HEK293 (cell line): Measurements from ENCODE around the gene NOL7.

Experiments used
- KLF7 ChIP-seq: fragments of 450-650 bp; formaldehyde crosslinking; IDR thresholded peaks from 2 replicates; pipeline ENCODE4 v1.5.1; 2016; ENCODE audit warnings: missing biosample characterization, missing genetic modification characterization, borderline replicate concordance
- KLF8 ChIP-seq: fragments of 450-650 bp; formaldehyde crosslinking; IDR thresholded peaks from 2 replicates; pipeline ENCODE4 v1.5.1; 2016; ENCODE audit warnings: missing biosample characterization, missing genetic modification characterization
- SETDB1 ChIP-seq: IDR thresholded peaks from one replicate; pipeline ENCODE4 v1.6.1; 2017; ENCODE audit warnings: mild to moderate bottlenecking, low read length, moderate library complexity, mixed read lengths; ENCODE audit not compliant: insufficient read length
- SP2 ChIP-seq: fragments of 450-650 bp; formaldehyde crosslinking; IDR thresholded peaks from 2 replicates; pipeline ENCODE4 v1.5.1; 2016; ENCODE audit warnings: missing biosample characterization, missing genetic modification characterization
- WT1 ChIP-seq: fragments of 450-650 bp; formaldehyde crosslinking; IDR thresholded peaks from 2 replicates; pipeline ENCODE4 v1.5.1; 2016; ENCODE audit warnings: missing biosample characterization, missing genetic modification characterization
- ZEB2 ChIP-seq: fragments of 450-650 bp; formaldehyde crosslinking; IDR thresholded peaks from 2 replicates; pipeline ENCODE4 v1.5.1; 2016; ENCODE audit warnings: missing biosample characterization, missing genetic modification characterization
- ZNF133 ChIP-seq: fragments of 450-650 bp; formaldehyde crosslinking; IDR thresholded peaks from 2 replicates; pipeline ENCODE4 v1.5.1; 2016; ENCODE audit warnings: missing biosample characterization, missing genetic modification characterization
- ZNF140 ChIP-seq: fragments of 450-650 bp; formaldehyde crosslinking; IDR thresholded peaks from 2 replicates; pipeline ENCODE4 v1.5.1; 2016; ENCODE audit warnings: missing biosample characterization, missing genetic modification characterization
- ZNF16 ChIP-seq: fragments of 450-650 bp; formaldehyde crosslinking; IDR thresholded peaks from 2 replicates; pipeline ENCODE4 v1.5.1; 2016; ENCODE audit warnings: low read depth, missing biosample characterization, missing genetic modification characterization
- ZNF19 ChIP-seq: fragments of 450-650 bp; formaldehyde crosslinking; IDR thresholded peaks from 2 replicates; pipeline ENCODE4; 2016; ENCODE audit warnings: missing biosample characterization, missing genetic modification characterization, low read depth
- ZNF248 ChIP-seq: fragments of 450-650 bp; formaldehyde crosslinking; IDR thresholded peaks from 2 replicates; pipeline ENCODE4 v1.5.1; 2017; ENCODE audit warnings: missing biosample characterization, missing genetic modification characterization
- ZNF354C ChIP-seq: fragments of 450-650 bp; formaldehyde crosslinking; IDR thresholded peaks from 2 replicates; pipeline ENCODE4 v1.5.1; 2016; ENCODE audit warnings: missing biosample characterization, missing genetic modification characterization, low read depth, borderline replicate concordance
- ZNF37A ChIP-seq: fragments of 450-650 bp; IDR thresholded peaks from 2 replicates; pipeline ENCODE4 v1.5.1; 2018; ENCODE audit warnings: missing biosample characterization, missing genetic modification characterization
- ZNF394 ChIP-seq: fragments of 450-650 bp; formaldehyde crosslinking; IDR thresholded peaks from 2 replicates; pipeline ENCODE4 v1.5.1; 2016; ENCODE audit warnings: missing biosample characterization, missing genetic modification characterization, mild to moderate bottlenecking, moderate library complexity, borderline replicate concordance
- ZNF48 ChIP-seq: fragments of 450-650 bp; formaldehyde crosslinking; IDR thresholded peaks from 2 replicates; pipeline ENCODE4 v1.5.1; 2016; ENCODE audit warnings: missing biosample characterization, missing genetic modification characterization
- ZNF561 ChIP-seq: fragments of 450-650 bp; IDR thresholded peaks from 2 replicates; pipeline ENCODE4 v1.5.1; 2018; ENCODE audit warnings: missing biosample characterization, missing genetic modification characterization, borderline replicate concordance
- ZNF600 ChIP-seq: fragments of 450-650 bp; formaldehyde crosslinking; IDR thresholded peaks from 2 replicates; pipeline ENCODE4 v1.5.1; 2016; ENCODE audit warnings: missing biosample characterization, missing genetic modification characterization
- ZNF610 ChIP-seq: fragments of 450-650 bp; formaldehyde crosslinking; IDR thresholded peaks from 2 replicates; pipeline ENCODE4 v1.5.1; 2016; ENCODE audit warnings: missing biosample characterization, missing genetic modification characterization, borderline replicate concordance
- ZNF624 ChIP-seq: fragments of 450-650 bp; formaldehyde crosslinking; IDR thresholded peaks from 2 replicates; pipeline ENCODE4 v1.5.1; 2017; ENCODE audit warnings: missing biosample characterization, missing genetic modification characterization
- ZNF747 ChIP-seq: fragments of 450-650 bp; formaldehyde crosslinking; IDR thresholded peaks from 2 replicates; pipeline ENCODE4 v1.5.1; 2016; ENCODE audit warnings: missing biosample characterization, missing genetic modification characterization
- ZNF791 ChIP-seq: fragments of 450-650 bp; formaldehyde crosslinking; IDR thresholded peaks from 2 replicates; pipeline ENCODE4 v1.5.1; 2016; ENCODE audit warnings: missing biosample characterization, missing genetic modification characterization
- ZNF792 ChIP-seq: fragments of 450-650 bp; formaldehyde crosslinking; IDR thresholded peaks from 2 replicates; pipeline ENCODE4 v1.5.1; 2016; ENCODE audit warnings: missing biosample characterization, missing genetic modification characterization
- TF ChIP-seq, protein P1 (sequence below): fragments of 450-650 bp; IDR thresholded peaks from 2 replicates; pipeline ENCODE4 v1.5.1; 2018; ENCODE audit warnings: missing biosample characterization, mild to moderate bottlenecking, missing genetic modification characterization
- TF ChIP-seq, protein P2 (sequence below): fragments of 450-650 bp; formaldehyde crosslinking; IDR thresholded peaks from 2 replicates; pipeline ENCODE4 v1.5.1; 2016; ENCODE audit warnings: missing biosample characterization, missing genetic modification characterization
- TF ChIP-seq, protein P3 (sequence below): fragments of 450-650 bp; formaldehyde crosslinking; IDR thresholded peaks from 2 replicates; pipeline ENCODE4 v1.5.1; 2017; ENCODE audit warnings: missing biosample characterization, missing genetic modification characterization
- TF ChIP-seq, protein P4 (sequence below): sonication (generic); formaldehyde crosslinking; IDR thresholded peaks from 2 replicates; pipeline ENCODE4 v1.8.1; 2022; ENCODE audit warnings: mild to moderate bottlenecking, moderate library complexity, missing genetic modification reagents
- TF ChIP-seq, protein P5 (sequence below): fragments of 450-650 bp; formaldehyde crosslinking; conservative IDR thresholded peaks from 2 replicates; pipeline ENCODE4 v1.5.1; 2016; ENCODE audit warnings: low read depth, missing biosample characterization, missing genetic modification characterization

The NOL7 gene

DNA sequence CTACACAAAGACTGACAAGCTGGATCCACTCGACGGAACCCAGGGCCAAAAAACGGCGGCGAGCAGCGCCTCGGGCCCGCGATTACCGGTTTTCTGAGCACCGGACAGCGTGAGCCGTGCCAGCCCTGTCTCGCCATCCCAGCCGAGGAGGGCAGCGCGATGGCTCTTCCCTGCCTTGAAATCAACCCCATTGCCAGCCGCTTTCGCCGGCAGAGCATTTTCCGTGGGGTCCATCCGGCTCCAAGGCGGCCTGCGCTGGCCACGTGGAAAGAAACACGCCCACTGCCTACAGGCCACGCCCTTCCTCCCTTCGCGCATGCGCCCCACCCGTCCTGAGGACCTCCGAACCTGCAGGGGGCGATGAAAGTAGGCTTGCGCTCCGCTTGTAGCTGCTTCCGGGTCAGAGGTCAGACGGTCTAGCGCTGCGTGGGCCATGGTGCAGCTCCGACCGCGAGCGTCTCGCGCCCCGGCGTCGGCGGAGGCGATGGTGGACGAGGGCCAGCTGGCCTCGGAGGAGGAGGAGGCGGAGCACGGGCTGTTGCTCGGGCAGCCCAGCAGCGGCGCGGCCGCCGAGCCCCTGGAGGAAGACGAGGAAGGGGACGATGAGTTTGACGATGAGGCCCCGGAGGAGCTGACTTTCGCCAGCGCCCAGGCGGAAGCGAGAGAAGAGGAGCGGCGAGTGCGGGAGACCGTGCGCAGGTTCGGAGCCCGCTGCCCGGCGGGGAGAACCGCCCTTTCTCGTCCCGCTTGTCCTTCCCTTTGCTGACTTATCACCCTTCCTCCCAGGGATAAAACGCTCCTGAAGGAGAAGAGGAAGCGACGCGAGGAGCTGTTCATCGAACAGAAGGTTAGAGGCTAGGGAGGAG is at the start of gene NOL7 (continued):
- TF ChIP-seq ZNF561 (tag by site-specific recombination): peak; percentile 74
- peak; percentile 90 for TF ChIP-seq KLF8
- TF ChIP-seq ZNF140 (tag by site-specific recombination): no peak
- peak; percentile 61; the same call in 1 of the 2 replicates for TF ChIP-seq KLF7 (tag by site-specific recombination)
- TF ChIP-seq ZNF16: no peak
- TF ChIP-seq ZNF354C: no peak
- no peak; the same call in 1 of the 2 replicates for TF ChIP-seq ZEB2 (tag by site-specific recombination)
- TF ChIP-seq, protein P1, sequence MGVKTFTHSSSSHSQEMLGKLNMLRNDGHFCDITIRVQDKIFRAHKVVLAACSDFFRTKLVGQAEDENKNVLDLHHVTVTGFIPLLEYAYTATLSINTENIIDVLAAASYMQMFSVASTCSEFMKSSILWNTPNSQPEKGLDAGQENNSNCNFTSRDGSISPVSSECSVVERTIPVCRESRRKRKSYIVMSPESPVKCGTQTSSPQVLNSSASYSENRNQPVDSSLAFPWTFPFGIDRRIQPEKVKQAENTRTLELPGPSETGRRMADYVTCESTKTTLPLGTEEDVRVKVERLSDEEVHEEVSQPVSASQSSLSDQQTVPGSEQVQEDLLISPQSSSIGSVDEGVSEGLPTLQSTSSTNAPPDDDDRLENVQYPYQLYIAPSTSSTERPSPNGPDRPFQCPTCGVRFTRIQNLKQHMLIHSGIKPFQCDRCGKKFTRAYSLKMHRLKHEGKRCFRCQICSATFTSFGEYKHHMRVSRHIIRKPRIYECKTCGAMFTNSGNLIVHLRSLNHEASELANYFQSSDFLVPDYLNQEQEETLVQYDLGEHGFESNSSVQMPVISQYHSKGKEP (tag by site-specific recombination): no peak; the same call in 1 of the 2 replicates
- TF ChIP-seq ZNF792 (tag by site-specific recombination): 0 out of 2 replicates have a peak, but pooled peaks have one; percentile 2
- no peak for TF ChIP-seq ZNF248 (tag by site-specific recombination)
- TF ChIP-seq, protein P2, sequence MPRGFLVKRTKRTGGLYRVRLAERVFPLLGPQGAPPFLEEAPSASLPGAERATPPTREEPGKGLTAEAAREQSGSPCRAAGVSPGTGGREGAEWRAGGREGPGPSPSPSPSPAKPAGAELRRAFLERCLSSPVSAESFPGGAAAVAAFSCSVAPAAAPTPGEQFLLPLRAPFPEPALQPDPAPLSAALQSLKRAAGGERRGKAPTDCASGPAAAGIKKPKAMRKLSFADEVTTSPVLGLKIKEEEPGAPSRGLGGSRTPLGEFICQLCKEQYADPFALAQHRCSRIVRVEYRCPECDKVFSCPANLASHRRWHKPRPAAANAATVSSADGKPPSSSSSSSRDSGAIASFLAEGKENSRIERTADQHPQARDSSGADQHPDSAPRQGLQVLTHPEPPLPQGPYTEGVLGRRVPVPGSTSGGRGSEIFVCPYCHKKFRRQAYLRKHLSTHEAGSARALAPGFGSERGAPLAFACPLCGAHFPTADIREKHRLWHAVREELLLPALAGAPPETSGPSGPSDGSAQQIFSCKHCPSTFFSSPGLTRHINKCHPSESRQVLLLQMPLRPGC (tag by site-specific recombination): no peak
- TF ChIP-seq ZNF48 (tag by site-specific recombination): no peak
- no peak for TF ChIP-seq ZNF37A (tag by site-specific recombination)
- TF ChIP-seq, protein P3, sequence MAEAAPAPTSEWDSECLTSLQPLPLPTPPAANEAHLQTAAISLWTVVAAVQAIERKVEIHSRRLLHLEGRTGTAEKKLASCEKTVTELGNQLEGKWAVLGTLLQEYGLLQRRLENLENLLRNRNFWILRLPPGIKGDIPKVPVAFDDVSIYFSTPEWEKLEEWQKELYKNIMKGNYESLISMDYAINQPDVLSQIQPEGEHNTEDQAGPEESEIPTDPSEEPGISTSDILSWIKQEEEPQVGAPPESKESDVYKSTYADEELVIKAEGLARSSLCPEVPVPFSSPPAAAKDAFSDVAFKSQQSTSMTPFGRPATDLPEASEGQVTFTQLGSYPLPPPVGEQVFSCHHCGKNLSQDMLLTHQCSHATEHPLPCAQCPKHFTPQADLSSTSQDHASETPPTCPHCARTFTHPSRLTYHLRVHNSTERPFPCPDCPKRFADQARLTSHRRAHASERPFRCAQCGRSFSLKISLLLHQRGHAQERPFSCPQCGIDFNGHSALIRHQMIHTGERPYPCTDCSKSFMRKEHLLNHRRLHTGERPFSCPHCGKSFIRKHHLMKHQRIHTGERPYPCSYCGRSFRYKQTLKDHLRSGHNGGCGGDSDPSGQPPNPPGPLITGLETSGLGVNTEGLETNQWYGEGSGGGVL (tag by site-specific recombination): no peak
- TF ChIP-seq, protein P4, sequence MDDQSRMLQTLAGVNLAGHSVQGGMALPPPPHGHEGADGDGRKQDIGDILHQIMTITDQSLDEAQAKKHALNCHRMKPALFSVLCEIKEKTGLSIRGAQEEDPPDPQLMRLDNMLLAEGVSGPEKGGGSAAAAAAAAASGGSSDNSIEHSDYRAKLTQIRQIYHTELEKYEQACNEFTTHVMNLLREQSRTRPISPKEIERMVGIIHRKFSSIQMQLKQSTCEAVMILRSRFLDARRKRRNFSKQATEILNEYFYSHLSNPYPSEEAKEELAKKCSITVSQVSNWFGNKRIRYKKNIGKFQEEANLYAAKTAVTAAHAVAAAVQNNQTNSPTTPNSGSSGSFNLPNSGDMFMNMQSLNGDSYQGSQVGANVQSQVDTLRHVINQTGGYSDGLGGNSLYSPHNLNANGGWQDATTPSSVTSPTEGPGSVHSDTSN (CRISPR knock-in tag): peak; percentile 94
- peak; percentile 89 for TF ChIP-seq ZNF610 (tag by site-specific recombination)
- peak; percentile 83 for TF ChIP-seq SP2 (tag by site-specific recombination)
- TF ChIP-seq ZNF600 (tag by site-specific recombination): peak; percentile 74
- no peak for TF ChIP-seq ZNF624 (tag by site-specific recombination)
- no peak for TF ChIP-seq ZNF747 (tag by site-specific recombination)
- no peak for TF ChIP-seq ZNF791 (tag by site-specific recombination)
- TF ChIP-seq WT1 (tag by site-specific recombination): no peak; the same call in none of the 2 replicates
- TF ChIP-seq, protein P5, sequence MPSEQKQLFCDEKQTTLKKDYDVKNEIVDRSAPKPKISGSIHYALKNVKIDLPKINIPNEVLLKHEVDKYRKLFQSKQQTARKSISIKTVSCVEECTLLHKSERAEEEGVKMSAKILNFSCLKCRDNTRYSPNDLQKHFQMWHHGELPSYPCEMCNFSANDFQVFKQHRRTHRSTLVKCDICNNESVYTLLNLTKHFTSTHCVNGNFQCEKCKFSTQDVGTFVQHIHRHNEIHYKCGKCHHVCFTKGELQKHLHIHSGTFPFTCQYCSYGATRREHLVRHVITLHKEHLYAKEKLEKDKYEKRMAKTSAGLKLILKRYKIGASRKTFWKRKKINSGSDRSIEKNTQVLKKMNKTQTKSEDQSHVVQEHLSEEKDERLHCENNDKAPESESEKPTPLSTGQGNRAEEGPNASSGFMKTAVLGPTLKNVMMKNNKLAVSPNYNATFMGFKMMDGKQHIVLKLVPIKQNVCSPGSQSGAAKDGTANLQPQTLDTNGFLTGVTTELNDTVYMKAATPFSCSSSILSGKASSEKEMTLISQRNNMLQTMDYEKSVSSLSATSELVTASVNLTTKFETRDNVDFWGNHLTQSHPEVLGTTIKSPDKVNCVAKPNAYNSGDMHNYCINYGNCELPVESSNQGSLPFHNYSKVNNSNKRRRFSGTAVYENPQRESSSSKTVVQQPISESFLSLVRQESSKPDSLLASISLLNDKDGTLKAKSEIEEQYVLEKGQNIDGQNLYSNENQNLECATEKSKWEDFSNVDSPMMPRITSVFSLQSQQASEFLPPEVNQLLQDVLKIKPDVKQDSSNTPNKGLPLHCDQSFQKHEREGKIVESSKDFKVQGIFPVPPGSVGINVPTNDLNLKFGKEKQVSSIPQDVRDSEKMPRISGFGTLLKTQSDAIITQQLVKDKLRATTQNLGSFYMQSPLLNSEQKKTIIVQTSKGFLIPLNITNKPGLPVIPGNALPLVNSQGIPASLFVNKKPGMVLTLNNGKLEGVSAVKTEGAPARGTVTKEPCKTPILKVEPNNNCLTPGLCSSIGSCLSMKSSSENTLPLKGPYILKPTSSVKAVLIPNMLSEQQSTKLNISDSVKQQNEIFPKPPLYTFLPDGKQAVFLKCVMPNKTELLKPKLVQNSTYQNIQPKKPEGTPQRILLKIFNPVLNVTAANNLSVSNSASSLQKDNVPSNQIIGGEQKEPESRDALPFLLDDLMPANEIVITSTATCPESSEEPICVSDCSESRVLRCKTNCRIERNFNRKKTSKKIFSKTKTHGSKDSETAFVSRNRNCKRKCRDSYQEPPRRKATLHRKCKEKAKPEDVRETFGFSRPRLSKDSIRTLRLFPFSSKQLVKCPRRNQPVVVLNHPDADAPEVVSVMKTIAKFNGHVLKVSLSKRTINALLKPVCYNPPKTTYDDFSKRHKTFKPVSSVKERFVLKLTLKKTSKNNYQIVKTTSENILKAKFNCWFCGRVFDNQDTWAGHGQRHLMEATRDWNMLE (tag by site-specific recombination): peak; percentile 92
- TF ChIP-seq ZNF133 (tag by site-specific recombination): no peak
- no peak for TF ChIP-seq ZNF19 (tag by site-specific recombination)
- no peak for TF ChIP-seq SETDB1
- peak; percentile 80; the same call in 1 of the 2 replicates for TF ChIP-seq ZNF394 (tag by site-specific recombination)
